Fibroblast of lung (primary cell): ENCODE data around the gene MACF1. TPM values are rescaled to one million over a fixed set of nuclear protein-coding genes. Genes with fewer than 3 reads are reported as not detected.

ENCODE experiments used
- DNase-seq, 2 donors: peaks; one replicate each; pipeline versions ENCODE4 v3.0.0 to v3.0.0-alpha.2; 2010; ENCODE audit warnings: low read depth in 2 of 2
- H2AFZ ChIP-seq: 2 replicates; pipeline ENCODE4 v1.5.1; 2012; ENCODE audit warnings: low read length, control low read depth, inconsistent platforms
- H3K27ac ChIP-seq: 2 replicates; pipeline ENCODE4 v1.5.1; 2011; ENCODE audit warnings: low read length, control low read depth; ENCODE audit not compliant: insufficient read depth
- H3K27me3 ChIP-seq: 2 replicates; pipeline ENCODE4 v1.5.1; 2011; ENCODE audit warnings: mild to moderate bottlenecking, low read length; ENCODE audit not compliant: control insufficient read depth, insufficient read depth
- H3K36me3 ChIP-seq: 2 replicates; pipeline ENCODE4 v1.5.1; 2011; ENCODE audit warnings: low read length; ENCODE audit not compliant: control insufficient read depth, insufficient read depth
- H3K4me1 ChIP-seq: 2 replicates; pipeline ENCODE4 v1.5.1; 2011; ENCODE audit warnings: low read length; ENCODE audit not compliant: control insufficient read depth, insufficient read depth; ENCODE audit errors: extremely low read depth
- H3K4me2 ChIP-seq: 2 replicates; pipeline ENCODE4 v1.5.1; 2011; ENCODE audit warnings: low read length, control low read depth; ENCODE audit not compliant: insufficient read depth; ENCODE audit errors: extremely low read depth
- H3K4me3 ChIP-seq, 4 experiments: fragments of 200-600 bp in 1 of 4; sonication (generic) in 1 of 4; replicated peaks in 1 of 4; 2 replicates each; pipeline ENCODE4 v1.5.1; 2011 to 2016; ENCODE audit warnings: low read length in 4 of 4, low read depth in 3 of 4, mild to moderate bottlenecking in 3 of 4, control low read depth in 2 of 4, inconsistent platforms in 1 of 4, mixed read lengths in 1 of 4; ENCODE audit not compliant: insufficient read depth in 1 of 4; ENCODE audit errors: control extremely low read depth in 1 of 4
- H3K79me2 ChIP-seq: 2 replicates; pipeline ENCODE4 v1.5.1; 2012; ENCODE audit warnings: mild to moderate bottlenecking, low read length, inconsistent platforms; ENCODE audit not compliant: control insufficient read depth, insufficient read depth
- H3K9ac ChIP-seq: 2 replicates; pipeline ENCODE4 v1.5.1; 2011; ENCODE audit warnings: mild to moderate bottlenecking, low read length, control low read depth; ENCODE audit not compliant: insufficient read depth
- H3K9me3 ChIP-seq: 2 replicates; pipeline ENCODE4 v1.5.1; 2012; ENCODE audit warnings: low read depth, low read length; ENCODE audit not compliant: control insufficient read depth, insufficient read depth
- H4K20me1 ChIP-seq: 2 replicates; pipeline ENCODE4 v1.5.1; 2011; ENCODE audit warnings: low read length; ENCODE audit not compliant: control insufficient read depth, insufficient read depth; ENCODE audit errors: extremely low read depth
- CTCF ChIP-seq, 2 donors: IDR thresholded peaks in 1 of 2; conservative IDR thresholded peaks in 1 of 2; 1 replicate in 1 of 2; 2 replicates in 1 of 2; pipeline ENCODE4 v1.5.1; 2011 to 2012; ENCODE audit warnings: low read length in 2 of 2, control low read depth in 1 of 2, inconsistent platforms in 1 of 2, low read depth in 1 of 2, mild to moderate bottlenecking in 1 of 2
- EZH2 ChIP-seq: IDR thresholded peaks from 2 replicates; pipeline ENCODE4 v1.5.1; 2012; ENCODE audit warnings: low read length, control low read depth, mild to moderate bottlenecking; ENCODE audit errors: missing control alignments
- polyA plus RNA-seq, 2 donors: library from polyadenylated mRNA; depleted of rRNA in 1 of 2; stranded (reverse) in 1 of 2; unstranded in 1 of 2; fragments of >200 nt; gene quantifications; 2 replicates each; pipeline ENCODE4 v1.2.1, GENCODE V29; 2011 to 2012; ENCODE audit warnings: missing spikeins in 1 of 2
- total RNA-seq: library from RNA; depleted of rRNA; stranded (reverse); fragments of >200 nt; gene quantifications from 2 replicates; pipeline ENCODE4 v1.2.1, GENCODE V29; 2014

The MACF1 gene
- total and polyA plus RNA-seq, 2 donors (not counting 1 experiment from before 2014, with no cell fraction given): 178 to 414 TPM

DNA sequence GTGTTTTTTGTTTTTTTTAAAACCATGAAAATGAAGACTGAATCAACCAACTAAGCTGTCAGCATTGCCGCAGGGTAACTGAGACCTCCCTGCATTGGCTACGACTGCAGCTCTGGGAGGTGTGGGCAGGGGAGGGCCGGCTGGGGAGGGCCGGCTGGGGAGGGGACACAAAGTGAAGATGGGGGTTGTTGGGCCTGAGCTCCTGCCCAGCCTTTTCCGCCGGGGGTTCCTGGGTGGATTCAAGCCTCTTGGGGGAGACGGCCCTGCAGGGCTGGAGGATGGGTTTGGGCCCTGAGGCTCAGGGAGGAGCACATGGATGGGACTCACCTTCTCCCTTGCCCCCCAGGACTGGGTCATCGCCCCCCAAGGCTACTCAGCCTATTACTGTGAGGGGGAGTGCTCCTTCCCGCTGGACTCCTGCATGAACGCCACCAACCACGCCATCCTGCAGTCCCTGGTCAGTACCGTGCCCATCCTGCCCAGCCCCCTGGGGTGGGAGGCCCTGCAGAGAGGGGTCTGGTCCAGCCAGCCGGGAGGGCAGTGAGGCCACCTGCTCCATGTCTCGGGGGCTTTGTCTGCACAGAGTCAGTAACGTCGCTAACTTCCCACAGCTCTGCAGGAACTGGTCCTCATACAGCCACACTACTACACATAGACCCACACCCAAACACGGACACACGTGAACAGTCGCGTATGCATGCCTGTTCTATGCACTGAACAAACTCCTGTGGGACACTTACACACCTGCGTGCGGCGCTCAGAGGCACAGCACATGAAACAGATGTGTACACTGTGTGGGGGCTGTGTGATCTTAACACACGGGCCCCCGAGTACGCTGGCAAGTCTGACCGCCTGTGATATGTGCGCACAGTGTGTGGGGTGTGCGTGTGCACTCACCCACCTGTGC is 318.4 kb downstream of the MACF1 start:
- no peaks in the 10 kb centered on the region for H3K79me2 ChIP-seq
- no peak overlapping the region for H3K27ac ChIP-seq
- TF ChIP-seq EZH2 (no peak), CTCF (conservative IDR thresholded peaks at IDR 0.05 in 1 of 2, IDR thresholded peaks at IDR 0.05 in 1 of 2; ENCODE audit: low read depth in 1 of 2, low read length in 2 of 2) (no peak)
- no peak overlapping the region for H2AFZ ChIP-seq
- H3K4me1 ChIP-seq: no peaks in the 10 kb centered on the region
- DNase-seq: no peak
- H3K9ac ChIP-seq: no peak overlapping the region
- no peaks in the 10 kb centered on the region for H3K9me3 ChIP-seq
- no peaks in the 10 kb centered on the region for H3K27me3 ChIP-seq
- no peak overlapping the region for H3K4me3 ChIP-seq
- no peak overlapping the region for H3K4me2 ChIP-seq
- H4K20me1 ChIP-seq: no peaks in the 10 kb centered on the region
- no peaks in the 10 kb centered on the region for H3K36me3 ChIP-seq

DNA sequence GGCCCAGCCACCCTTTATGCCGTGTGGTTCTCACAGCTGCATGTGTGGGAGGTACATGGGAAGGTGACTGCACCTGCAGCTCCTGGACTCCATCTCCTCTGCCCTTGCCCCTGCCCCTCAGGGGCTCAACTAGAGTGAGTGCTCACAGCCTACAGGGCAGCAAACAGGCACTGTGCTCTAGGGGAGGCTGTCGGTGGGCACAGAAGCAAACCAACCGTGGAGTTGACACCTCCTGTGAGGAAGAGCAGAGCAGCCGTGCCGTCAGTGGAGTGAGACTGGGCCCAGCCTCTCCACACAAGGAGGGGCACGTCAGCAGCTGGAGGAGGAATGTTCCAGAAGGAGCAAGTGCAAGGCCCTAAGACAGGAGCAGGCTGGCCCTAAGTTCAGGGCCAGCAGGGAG is 319.7 kb downstream of the MACF1 start:
- no peak for TF ChIP-seq CTCF (conservative IDR thresholded peaks at IDR 0.05 in 1 of 2, IDR thresholded peaks at IDR 0.05 in 1 of 2; ENCODE audit: low read depth in 1 of 2, low read length in 2 of 2)
- H3K79me2 ChIP-seq: no peaks in the 10 kb centered on the region
- no peak overlapping the region for H3K27ac ChIP-seq
- H3K9ac ChIP-seq: no peak overlapping the region
- no peaks in the 10 kb centered on the region for H3K36me3 ChIP-seq
- H3K27me3 ChIP-seq: no peaks in the 10 kb centered on the region
- no peak overlapping the region for H2AFZ ChIP-seq
- H3K9me3 ChIP-seq: no peaks in the 10 kb centered on the region
- DNase-seq: no peak
- no peak overlapping the region for H3K4me3 ChIP-seq
- no peak overlapping the region for H3K4me2 ChIP-seq
- H4K20me1 ChIP-seq: no peaks in the 10 kb centered on the region
- no peaks in the 10 kb centered on the region for H3K4me1 ChIP-seq

DNA sequence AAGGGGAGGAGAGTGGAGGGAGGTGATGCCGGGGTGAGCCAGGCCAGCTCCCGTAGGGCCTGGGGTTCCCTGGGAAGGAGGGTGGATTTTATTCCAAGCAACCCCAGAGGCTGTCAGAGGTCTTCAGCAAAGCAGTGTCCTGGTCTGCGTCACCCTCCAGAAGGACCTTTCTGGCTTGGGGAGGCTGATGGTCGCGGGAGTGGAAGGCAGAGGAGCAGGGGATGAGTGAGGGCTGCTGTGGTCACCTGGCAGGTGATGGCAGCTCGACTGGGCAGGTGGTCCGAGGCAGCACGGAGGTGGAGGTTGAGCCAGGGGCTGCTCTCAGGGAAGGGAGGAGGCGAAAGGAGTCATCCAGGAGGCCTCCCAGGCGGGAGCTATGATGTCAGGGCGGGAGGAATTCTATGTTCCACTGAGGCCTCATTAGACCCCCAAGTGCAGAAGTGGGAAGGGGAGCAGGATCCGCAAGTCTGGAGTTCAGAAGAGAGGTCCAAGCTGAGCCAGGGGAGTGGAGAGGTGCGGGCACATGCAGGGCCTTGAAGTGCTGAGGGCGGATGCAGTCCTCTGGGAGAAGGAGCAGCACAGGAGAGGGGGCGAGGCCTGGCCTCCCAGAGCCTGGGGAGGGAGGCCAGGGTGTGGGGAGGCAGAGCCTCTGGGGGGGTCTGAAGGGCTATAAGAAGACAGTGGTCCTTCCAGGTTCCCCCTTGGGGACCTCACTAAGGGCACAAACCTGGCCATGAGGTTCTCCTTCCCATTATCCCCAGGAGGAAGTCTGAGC is 320.3 kb downstream of the MACF1 start:
- H3K4me3 ChIP-seq: no peak overlapping the region
- H3K27ac ChIP-seq: no peak overlapping the region
- no peak overlapping the region for H3K4me2 ChIP-seq
- TF ChIP-seq EZH2 (no peak), CTCF (conservative IDR thresholded peaks at IDR 0.05 in 1 of 2, IDR thresholded peaks at IDR 0.05 in 1 of 2; ENCODE audit: low read depth in 1 of 2, low read length in 2 of 2) (no peak)
- no peaks in the 10 kb centered on the region for H4K20me1 ChIP-seq
- no peak overlapping the region for H3K9ac ChIP-seq
- H3K9me3 ChIP-seq: no peaks in the 10 kb centered on the region
- H3K36me3 ChIP-seq: no peaks in the 10 kb centered on the region
- H3K79me2 ChIP-seq: no peaks in the 10 kb centered on the region
- H2AFZ ChIP-seq: no peak overlapping the region
- no peaks in the 10 kb centered on the region for H3K4me1 ChIP-seq
- no peaks in the 10 kb centered on the region for H3K27me3 ChIP-seq
- no peak for DNase-seq
